ENCODE measurements around the gene CTNNA3. TPM values are rescaled to one million over a fixed set of nuclear protein-coding genes. Genes with fewer than 3 reads are reported as not detected.

Gene CTNNA3
- total RNA-seq, 1 donor = not detected

DNA sequence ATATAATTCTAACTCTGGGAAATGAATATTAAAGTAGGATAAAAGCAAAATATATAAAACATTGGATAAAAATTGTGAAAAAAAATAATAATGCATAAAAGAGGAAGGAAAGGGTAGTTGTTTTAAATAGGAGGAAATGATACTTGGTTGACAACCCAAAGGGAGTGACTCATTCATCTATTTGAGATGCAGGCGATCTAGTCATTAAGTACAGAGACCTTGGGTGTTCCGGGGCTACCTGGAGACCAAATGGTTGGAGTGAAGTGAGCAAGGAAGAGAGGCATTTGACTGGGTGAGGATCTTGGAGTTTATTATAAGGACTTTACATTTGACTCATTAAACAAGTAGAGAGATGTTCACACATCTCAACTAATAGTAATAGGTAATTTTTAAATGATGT lies 659.2 kb downstream of the CTNNA3 start:
- Histone ChIP-seq H3K27me3 (ENCODE audit: insufficient read depth, low read length) (no peaks in the 10 kb centered on the region), H3K27ac (ENCODE audit: low read depth, low read length) (no peak overlapping the region), H3K9me3 (ENCODE audit: low read depth, low read length) (peaks cover 1% of the 10 kb centered on the region), H2AFZ (ENCODE audit: low read length) (no peak overlapping the region), H3K79me2 (ENCODE audit: insufficient read depth, low read length) (no peaks in the 10 kb centered on the region), H3K4me2 (ENCODE audit: insufficient read depth, low read length) (no peak overlapping the region), H3K4me1 (ENCODE audit: insufficient read depth, low read length) (no peaks in the 10 kb centered on the region), H3K36me3 (ENCODE audit: insufficient read depth, low read length) (no peaks in the 10 kb centered on the region), H4K20me1 (ENCODE audit: insufficient read depth, low read length) (no peaks in the 10 kb centered on the region), H3K4me3 (ENCODE audit: insufficient read depth, low read length) (no peak overlapping the region)
- no peak for DNase-seq (ENCODE audit: insufficient read length, low spot score, missing footprints)
- TF ChIP-seq, protein P1, sequence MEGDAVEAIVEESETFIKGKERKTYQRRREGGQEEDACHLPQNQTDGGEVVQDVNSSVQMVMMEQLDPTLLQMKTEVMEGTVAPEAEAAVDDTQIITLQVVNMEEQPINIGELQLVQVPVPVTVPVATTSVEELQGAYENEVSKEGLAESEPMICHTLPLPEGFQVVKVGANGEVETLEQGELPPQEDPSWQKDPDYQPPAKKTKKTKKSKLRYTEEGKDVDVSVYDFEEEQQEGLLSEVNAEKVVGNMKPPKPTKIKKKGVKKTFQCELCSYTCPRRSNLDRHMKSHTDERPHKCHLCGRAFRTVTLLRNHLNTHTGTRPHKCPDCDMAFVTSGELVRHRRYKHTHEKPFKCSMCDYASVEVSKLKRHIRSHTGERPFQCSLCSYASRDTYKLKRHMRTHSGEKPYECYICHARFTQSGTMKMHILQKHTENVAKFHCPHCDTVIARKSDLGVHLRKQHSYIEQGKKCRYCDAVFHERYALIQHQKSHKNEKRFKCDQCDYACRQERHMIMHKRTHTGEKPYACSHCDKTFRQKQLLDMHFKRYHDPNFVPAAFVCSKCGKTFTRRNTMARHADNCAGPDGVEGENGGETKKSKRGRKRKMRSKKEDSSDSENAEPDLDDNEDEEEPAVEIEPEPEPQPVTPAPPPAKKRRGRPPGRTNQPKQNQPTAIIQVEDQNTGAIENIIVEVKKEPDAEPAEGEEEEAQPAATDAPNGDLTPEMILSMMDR (IDR thresholded peaks at IDR 0.05; ENCODE audit: extremely low read depth, low read depth, low read length) = no peak

DNA sequence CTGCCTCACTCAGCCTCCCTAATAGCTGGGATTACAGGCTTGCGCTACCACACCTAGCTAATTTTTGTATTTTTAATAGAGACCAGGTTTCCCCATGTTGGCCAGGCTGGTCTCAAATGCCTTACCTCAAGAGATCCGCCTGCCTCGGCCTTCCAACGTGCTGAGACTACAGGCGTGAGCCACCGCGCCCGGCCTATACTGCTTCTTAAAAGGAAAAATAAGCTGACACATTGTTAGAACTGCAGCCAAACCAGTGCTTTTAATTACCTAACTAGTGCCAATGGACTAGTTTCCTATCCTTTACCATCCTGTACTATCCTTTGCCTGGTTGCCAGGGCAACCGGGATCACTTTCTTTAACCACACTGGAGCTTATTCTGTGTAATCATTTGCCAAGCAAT lies 662.1 kb downstream of the CTNNA3 start:
- no peaks in the 10 kb centered on the region for H3K27me3 ChIP-seq (ENCODE audit: insufficient read depth, low read length)
- H3K4me2 ChIP-seq (ENCODE audit: insufficient read depth, low read length) = no peak overlapping the region
- H3K36me3 ChIP-seq (ENCODE audit: insufficient read depth, low read length) = no peaks in the 10 kb centered on the region
- H3K4me3 ChIP-seq (ENCODE audit: insufficient read depth, low read length) = no peak overlapping the region
- no peaks in the 10 kb centered on the region for H4K20me1 ChIP-seq (ENCODE audit: insufficient read depth, low read length)
- no peaks in the 10 kb centered on the region for H3K4me1 ChIP-seq (ENCODE audit: insufficient read depth, low read length)
- DNase-seq (ENCODE audit: insufficient read length, low spot score, missing footprints) = no peak
- no peaks in the 10 kb centered on the region for H3K79me2 ChIP-seq (ENCODE audit: insufficient read depth, low read length)
- H3K9me3 ChIP-seq (ENCODE audit: low read depth, low read length) = no peaks in the 10 kb centered on the region
- TF ChIP-seq, protein P1 (IDR thresholded peaks at IDR 0.05; ENCODE audit: extremely low read depth, low read depth, low read length) = no peak
- H2AFZ ChIP-seq (ENCODE audit: low read length) = no peak overlapping the region
- H3K27ac ChIP-seq (ENCODE audit: low read depth, low read length) = no peak overlapping the region

DNA sequence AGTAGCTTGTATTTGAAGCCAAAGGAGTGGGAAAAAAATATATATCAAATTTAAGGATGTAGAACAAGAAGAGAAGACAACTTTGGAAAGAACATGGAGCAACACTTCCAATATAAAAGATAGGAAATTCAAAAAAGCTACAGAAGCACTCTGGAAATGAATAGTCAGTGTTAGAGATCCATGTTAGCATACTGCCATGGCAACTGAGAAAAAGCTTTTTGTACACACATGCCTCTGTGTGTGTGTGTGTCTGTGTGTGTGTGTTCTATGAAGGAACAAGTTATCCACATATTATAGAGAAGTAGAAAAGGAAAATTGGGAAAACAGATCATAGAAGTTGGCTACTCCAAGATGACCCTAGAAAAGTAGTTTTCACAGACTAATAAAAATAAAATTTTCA lies 673.9 kb downstream of the CTNNA3 start:
- Histone ChIP-seq H3K27ac (ENCODE audit: low read depth, low read length) (no peak overlapping the region), H3K4me3 (ENCODE audit: insufficient read depth, low read length) (no peak overlapping the region), H3K36me3 (ENCODE audit: insufficient read depth, low read length) (no peaks in the 10 kb centered on the region), H3K79me2 (ENCODE audit: insufficient read depth, low read length) (no peaks in the 10 kb centered on the region), H3K27me3 (ENCODE audit: insufficient read depth, low read length) (no peaks in the 10 kb centered on the region), H3K9me3 (ENCODE audit: low read depth, low read length) (no peaks in the 10 kb centered on the region), H4K20me1 (ENCODE audit: insufficient read depth, low read length) (no peaks in the 10 kb centered on the region), H3K4me2 (ENCODE audit: insufficient read depth, low read length) (no peak overlapping the region), H3K4me1 (ENCODE audit: insufficient read depth, low read length) (no peaks in the 10 kb centered on the region), H2AFZ (ENCODE audit: low read length) (no peak overlapping the region)
- TF ChIP-seq, protein P1 (IDR thresholded peaks at IDR 0.05; ENCODE audit: extremely low read depth, low read depth, low read length) = no peak
- DNase-seq (ENCODE audit: insufficient read length, low spot score, missing footprints) = no peak

DNA sequence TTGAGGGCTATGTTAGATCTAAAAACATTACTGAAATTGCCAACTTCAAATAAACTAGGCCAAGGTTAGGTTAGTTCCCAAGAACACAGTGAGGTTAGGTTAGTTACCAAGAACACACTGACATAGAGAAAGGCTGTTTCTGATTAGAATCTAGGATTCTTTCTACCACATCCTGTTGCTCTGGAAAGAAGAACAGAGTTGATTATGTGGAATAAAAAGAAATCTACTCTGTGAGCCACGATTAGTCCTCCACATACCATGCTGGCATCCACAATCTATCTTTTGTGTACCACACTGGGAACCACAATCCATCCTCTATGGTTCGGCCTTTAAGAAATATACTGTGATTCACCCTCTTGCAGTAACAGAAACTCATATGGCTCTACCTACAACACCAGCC lies 678.8 kb downstream of the CTNNA3 start:
- Histone ChIP-seq H4K20me1 (ENCODE audit: insufficient read depth, low read length) (no peaks in the 10 kb centered on the region), H3K9me3 (ENCODE audit: low read depth, low read length) (no peaks in the 10 kb centered on the region), H3K79me2 (ENCODE audit: insufficient read depth, low read length) (no peaks in the 10 kb centered on the region), H3K36me3 (ENCODE audit: insufficient read depth, low read length) (no peaks in the 10 kb centered on the region), H3K4me2 (ENCODE audit: insufficient read depth, low read length) (no peak overlapping the region), H3K27me3 (ENCODE audit: insufficient read depth, low read length) (no peaks in the 10 kb centered on the region), H3K4me1 (ENCODE audit: insufficient read depth, low read length) (no peaks in the 10 kb centered on the region), H3K27ac (ENCODE audit: low read depth, low read length) (no peak overlapping the region), H3K4me3 (ENCODE audit: insufficient read depth, low read length) (no peak overlapping the region), H2AFZ (ENCODE audit: low read length) (no peak overlapping the region)
- no peak for DNase-seq (ENCODE audit: insufficient read length, low spot score, missing footprints)
- TF ChIP-seq, protein P1 (IDR thresholded peaks at IDR 0.05; ENCODE audit: extremely low read depth, low read depth, low read length) = no peak

All from osteoblast (primary cell).